GM18868 (cell line): ENCODE data around the gene TMEM54.
"Not testable (repeated sequence)": the region's sequence is repeated elsewhere in the genome, so short reads cannot be mapped to it uniquely, and the experiment has no call there.

Experiments used
- ATAC-seq: cut with Tn5 transposase; IDR thresholded peaks from one replicate; pipeline ENCODE4 v1.9.1; 2021; ENCODE audit warnings: mild to moderate bottlenecking, moderate library complexity; ENCODE audit not compliant: unreplicated experiment

TMEM54 gene

DNA sequence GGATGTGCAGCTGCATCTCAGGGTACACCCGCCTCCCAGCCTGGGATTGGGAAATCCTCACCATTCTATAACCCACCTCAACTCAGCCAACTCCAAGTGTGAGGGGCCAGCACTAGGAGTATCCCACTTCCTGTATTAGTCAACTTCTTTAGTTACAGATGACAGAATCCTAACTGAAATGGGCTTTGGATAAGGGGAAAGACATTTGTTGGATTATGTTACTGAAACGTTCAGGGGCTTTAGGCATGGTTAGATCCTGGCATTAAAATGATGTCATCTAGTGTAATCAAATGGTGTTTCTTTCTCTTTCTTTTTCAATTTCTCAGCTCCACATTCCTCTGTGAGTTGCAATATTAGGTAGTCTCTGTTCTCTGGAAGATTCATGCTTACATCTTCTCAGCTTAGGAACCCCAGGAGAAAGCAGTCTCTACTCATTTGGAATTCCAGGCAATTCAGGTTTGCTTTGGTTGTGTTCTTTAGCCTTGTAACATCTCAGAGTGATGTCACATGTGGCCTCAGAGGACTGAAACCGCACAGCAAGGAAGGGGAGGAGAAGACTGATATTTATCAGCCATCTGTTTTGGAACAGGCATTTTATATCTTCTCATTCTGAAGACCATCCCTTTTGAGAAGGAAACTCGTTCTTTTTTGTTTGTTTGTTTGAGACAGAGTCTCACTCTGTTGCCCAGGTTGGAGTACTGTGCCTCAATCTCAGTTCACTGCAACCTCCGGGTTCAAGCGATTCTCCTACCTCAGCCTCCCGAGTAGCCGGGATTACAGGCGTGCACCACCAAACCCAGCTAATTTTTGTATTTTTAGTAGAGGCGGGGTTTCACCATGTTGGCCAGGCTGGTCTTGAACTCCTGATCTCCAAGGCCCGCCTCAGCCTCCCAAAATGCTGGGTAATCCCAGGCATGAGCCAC, 18.9 kb upstream of the TMEM54 start:
- ATAC-seq, result no peak

GRCh38 chr1:32918179-32918578, 17.0 kb upstream of the TMEM54 start:
- ATAC-seq, result no peak

GRCh38 chr1:32917521-32917920, 16.3 kb upstream of the TMEM54 start:
- ATAC-seq, result no peak

DNA sequence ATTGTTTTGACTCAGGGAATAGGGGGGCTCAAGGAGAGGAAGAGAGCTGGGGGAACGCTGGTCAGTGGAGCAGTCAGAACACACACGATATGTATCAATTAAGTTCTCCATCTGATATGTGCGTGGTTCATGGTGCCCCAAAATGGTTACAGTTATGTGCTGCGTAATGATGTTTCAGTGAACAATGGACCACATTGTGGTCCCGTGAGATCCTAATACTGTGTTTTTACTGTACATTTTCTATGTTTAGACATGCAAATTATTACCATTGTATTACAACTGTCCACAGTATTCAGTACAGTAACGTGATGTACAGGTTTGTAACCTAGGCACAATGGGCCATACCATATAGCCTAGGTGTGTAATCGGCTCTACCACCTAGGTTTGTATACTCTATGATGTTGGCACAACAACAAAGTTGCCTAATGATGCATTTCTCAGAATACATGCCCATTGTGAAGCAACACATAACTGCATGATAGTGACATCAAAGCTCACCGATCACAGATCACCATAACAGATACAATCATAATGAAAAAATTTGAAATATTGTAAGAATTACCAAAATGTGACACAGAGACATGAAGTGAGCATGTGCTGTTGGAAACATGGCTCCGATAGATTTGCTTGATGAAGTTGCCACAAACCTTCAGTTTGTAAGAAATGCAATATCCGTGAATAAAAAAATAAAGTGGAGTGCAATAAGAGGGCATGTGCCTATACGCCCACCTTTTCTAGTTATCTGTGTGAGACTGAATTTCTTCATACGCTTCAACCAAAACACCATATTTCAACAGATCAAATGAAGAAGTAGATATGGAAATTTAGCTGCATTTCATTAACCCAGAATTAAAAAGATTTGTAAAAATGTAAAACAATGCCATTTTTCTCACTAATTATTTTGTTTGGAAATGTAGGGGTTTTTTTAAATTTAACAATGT, 14.8 kb upstream of the TMEM54 start:
- ATAC-seq, result no peak

DNA sequence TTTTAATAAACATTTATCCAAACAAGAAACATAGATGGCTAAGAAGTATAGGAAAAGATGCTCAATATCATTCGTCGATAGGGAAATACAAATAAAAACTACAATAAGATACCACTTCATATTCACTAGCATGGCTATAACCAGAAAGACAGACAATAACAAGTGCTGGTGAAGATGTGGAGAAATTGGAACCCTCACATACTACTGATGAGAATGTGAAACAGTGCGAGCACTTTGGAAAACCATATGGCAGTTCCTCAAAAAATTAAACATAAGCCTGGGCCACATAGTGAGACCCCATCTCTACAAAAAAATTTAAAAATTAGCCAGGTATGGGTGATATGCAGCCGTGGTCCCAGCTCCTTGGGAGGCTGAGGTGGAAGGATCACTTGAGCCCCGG, 9.1 kb upstream of the TMEM54 start:
- no peak for ATAC-seq

DNA sequence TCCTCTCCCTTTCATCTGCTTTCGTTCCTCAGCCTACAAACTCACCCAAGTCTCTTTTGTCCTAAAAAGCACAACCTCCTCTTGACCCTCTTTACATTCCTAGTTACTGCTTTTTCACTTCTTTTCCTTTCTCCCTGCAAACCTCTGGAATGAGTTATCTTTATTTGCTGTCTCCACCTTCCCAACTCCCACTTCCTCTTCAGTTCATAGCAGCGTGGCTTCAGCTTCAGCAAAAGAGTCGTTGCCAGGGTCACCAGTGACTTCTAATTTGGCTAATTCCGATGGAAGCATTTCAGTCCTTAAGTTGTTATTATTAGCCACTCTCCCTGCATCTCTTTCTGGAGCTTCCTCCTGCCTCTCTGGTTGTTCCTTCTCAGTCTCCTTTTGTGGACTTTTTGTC, 6.2 kb upstream of the TMEM54 start:
- no peak for ATAC-seq

DNA sequence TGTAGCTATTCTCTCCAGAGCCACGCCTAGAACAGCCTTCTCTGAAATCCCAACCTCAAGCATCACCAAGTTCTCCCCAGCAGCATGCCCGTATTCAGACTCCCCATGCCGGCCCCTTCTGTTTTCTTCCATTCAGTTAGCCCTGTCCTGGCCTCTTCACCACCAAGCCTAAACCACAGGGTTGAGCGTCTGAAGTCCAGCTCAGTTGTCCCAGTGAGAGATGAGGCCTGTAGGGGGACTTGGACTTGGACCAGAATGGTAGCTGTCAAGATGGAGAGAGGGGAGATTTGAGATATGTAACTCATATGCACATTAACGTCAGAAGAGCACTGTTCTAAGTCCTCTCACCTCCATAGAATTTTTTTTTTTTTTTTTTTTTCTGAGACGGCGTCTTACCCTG, 5.5 kb upstream of the TMEM54 start:
- no peak for ATAC-seq

DNA sequence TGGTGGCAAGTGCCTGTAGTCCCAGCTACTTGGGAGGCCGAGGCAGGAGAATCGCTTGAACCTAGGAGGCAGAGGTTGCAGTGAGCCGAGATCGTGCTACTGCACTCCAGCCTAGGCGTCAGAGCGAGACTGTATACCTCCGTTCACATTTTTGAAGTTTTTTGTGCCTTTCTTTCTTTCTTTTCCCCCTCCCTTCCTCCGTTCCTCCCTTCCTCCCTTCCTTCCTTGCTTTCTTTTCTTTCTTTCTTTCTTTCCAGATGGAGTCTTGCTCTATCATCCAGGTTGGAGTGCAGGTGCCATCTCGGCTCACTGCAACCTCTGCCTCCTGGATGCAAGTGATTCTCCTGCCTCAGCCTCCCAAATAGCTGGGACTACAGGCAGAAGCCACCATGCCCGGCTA, 4.4 kb upstream of the TMEM54 start:
- not testable (repeated sequence) for ATAC-seq

DNA sequence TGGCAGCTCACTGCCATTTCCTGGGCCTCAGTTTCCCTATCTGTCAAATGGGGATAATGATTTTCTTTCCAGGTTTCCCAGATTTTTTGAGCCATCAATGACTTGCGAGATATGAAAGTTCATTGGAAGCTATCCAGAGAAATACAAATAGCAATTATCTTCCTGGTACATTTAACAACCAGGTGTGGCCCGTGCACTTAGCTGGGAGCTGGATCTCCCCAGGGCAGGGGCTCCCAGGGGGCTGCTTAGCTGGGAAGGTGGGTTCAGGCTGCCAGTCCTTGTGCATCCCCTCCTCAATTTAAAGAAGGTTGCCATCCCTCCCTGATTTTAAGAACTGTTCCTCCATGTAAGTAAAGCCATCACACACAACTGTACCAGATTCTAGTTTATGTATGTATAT, 3.6 kb upstream of the TMEM54 start:
- ATAC-seq, result no peak

GRCh38 chr1:32903991-32904785, 3.0 kb upstream of the TMEM54 start:
- no peak for ATAC-seq

GRCh38 chr1:32902535-32902920, 1.3 kb upstream of the TMEM54 start:
- ATAC-seq, result no peak

DNA sequence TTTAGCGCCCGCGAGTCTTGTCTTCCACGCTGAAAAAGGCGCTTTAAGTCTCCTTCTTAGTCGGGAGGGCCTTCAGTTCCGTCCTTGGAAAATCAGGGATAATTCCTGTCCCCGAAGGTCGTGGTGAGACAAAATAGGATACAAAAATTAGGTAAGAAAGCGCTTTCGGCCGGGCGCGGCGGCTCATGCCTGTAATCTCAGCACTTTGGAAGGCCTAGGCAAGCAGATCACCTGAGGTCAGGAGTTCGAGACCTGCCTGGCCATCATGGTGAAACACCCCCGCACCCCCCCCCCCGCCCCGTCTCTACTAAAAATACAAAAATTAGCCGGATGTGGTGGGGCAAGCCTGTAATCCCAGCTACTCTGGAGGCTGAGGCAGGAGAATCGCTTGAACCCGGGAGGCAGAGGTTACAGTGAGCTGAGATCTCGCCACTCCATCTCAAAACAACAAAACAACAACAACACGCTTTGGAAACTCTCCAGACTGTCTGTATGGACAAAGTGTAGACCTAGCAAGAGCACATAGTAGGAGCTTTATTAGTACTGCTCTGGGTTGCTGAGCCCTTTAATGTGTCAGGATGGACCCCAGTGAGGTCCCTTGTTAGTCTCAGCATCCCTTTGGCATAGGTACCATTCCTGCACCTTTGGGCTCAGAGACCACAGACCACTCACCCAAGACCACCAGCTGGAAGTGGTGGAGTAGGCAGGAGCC, 790 bp upstream of the TMEM54 start:
- no peak for ATAC-seq

- no peak for ATAC-seq
Measured at GRCh38 chr1:32900371-32900955, 726 bp downstream of the TMEM54 start.

- ATAC-seq, result no peak
Measured at GRCh38 chr1:32899586-32900296, 1.4 kb downstream of the TMEM54 start.

DNA sequence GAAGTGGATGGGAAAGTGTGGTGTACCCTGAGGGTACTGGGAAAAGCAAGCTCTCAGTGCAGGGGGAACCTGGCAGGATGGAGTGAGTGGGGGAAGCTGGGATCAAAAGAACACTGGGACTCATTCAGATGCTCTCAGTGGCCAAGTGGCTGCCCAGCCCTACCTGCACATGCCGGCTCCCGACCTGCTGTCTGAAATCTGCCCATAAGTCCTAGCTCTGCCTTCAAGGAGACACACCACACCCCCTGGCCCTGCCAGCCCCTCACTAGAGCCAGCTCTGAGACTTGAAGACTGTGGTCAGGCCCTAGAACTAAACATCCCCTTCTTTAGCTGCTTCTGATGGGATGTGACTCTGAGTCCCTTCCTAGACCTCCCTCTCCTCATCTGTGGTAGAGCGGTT, 2.2 kb downstream of the TMEM54 start:
- no peak for ATAC-seq

GRCh38 chr1:32898056-32898455, 3.1 kb downstream of the TMEM54 start:
- no peak for ATAC-seq

DNA sequence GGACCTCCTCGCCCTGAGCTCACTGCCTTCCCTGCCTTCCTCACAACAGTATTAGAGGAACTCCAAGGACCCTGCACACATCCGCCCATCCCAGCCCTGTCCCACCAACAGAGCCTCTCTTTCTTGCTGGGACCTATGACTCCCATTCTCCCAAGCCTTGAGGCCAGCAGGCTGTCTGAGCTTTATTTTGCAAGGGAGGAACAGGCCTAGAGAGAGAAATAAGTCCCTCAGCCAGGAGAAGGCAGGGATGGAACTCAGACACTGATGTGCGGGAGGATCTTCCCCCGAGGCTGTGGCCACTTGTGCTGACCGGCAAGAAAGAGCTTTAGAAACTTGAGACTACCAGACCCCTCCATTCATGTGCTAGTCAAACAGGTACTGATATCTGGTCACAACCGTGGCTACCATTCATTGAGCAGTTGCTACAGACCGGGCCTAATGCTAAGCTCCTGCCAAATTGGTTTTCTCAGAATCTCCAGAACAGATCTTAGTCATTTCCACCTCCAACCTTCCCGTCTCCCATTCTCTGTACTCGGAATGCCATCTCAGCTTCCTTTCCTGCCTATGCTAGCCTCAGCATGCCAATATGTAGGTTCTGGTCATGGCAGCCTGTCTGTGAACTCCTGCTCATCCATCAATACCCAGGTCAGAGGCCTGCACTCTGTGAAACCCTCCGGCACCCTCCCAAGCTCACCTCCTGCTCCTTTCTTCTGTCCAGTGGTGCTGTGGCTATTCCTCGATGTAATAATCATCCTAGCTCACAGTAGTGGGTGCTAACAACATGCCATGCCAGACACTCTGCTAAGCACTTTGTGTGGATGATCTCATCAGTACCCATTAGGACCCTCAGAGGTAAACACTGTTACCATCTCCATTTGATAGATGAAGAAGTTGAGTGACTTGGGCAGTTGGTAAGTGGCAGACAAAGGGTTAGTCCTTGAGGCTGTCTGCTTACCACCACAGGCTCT, 3.8 kb downstream of the TMEM54 start:
- no peak for ATAC-seq

- ATAC-seq, result no peak
Measured at GRCh38 chr1:32896451-32896850, 4.7 kb downstream of the TMEM54 start.
